Measurements from ENCODE around the gene OR2A5. TPM values are rescaled to one million over a fixed set of nuclear protein-coding genes. Genes with fewer than 3 reads are reported as not detected.
"Not testable (repeated sequence)": the region's sequence is repeated elsewhere in the genome, so short reads cannot be mapped to it uniquely, and the experiment has no call there.

OR2A5 gene
- total and polyA plus RNA-seq, 7 donors: not detected

GRCh38 chr7:144006029-144006691 lies 42.6 kb upstream of the OR2A5 start:
- TF ChIP-seq CTCF (IDR thresholded peaks at IDR 0.05) (no peak), POLR2AphosphoS5 (IDR thresholded peaks at IDR 0.05) (no peak), POLR2A (IDR thresholded peaks at IDR 0.05) (no peak), EP300 (IDR thresholded peaks at IDR 0.05) (no peak)
- intact Hi-C loops (cut with DNase I): no loop called here
- H3K27me3 ChIP-seq: no peaks in the 10 kb centered on the region
- DNase-seq: no peak
- H3K36me3 ChIP-seq: no peaks in the 10 kb centered on the region
- WGBS, 2 donors: 6 to 40% methylated on average over 1 of the region's 1 CpG
- H3K27ac ChIP-seq: no peak overlapping the region
- H3K4me3 ChIP-seq: no peak overlapping the region
- peaks cover 0 to 13% (median 0%) of the 10 kb centered on the region in 4 donors for H3K9me3 ChIP-seq
- no peaks in the 10 kb centered on the region for H3K4me1 ChIP-seq

DNA sequence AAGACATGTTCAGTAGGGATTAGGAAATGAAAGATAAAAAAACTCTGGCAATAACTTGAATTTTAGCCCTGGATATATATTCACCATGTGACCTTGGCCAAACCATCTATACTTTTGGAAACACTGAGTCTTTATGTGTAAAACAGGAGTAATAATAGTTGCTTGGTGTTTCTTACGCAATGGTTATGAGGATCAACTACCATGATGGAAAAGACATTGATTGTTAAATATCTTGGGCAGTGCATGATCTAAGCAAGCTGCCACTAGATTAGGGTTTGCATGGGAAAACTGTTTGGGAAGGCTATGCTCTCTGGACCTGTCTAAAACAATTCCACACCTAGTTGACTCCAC lies 42.1 kb upstream of the OR2A5 start:
- no peak for DNase-seq
- H3K27me3 ChIP-seq: no peaks in the 10 kb centered on the region
- H3K4me3 ChIP-seq: no peak overlapping the region
- no peaks in the 10 kb centered on the region for H3K4me1 ChIP-seq
- intact Hi-C loops (cut with DNase I): no loop called here
- 97 to 98% methylated on average over 1 of the region's 1 CpG for WGBS, 2 donors
- TF ChIP-seq CTCF (IDR thresholded peaks at IDR 0.05) (no peak), EP300 (IDR thresholded peaks at IDR 0.05) (no peak), POLR2A (IDR thresholded peaks at IDR 0.05) (no peak), POLR2AphosphoS5 (IDR thresholded peaks at IDR 0.05) (no peak)
- H3K27ac ChIP-seq: no peak overlapping the region
- H3K36me3 ChIP-seq: no peaks in the 10 kb centered on the region
- H3K9me3 ChIP-seq: peaks cover 0 to 13% (median 0%) of the 10 kb centered on the region in 4 donors

DNA sequence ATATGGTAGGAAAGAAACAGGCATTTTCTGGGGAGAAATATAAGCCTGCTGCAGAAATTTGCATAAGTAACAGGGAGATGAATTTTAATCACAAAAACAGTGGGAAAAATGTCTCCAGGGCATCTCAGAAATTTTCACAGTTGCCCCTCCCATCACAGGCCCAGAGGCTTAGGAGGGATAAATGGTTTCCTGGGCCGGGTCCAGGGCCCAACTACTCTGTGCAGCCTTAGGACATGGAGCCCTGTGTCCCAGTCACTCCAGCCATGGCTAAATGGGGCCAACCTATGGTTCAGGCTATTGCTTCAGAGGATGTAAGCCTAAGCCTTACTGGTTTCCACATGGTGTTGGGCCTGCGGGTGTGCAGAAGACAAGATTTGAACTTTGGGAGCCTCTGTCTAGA lies 39.4 kb upstream of the OR2A5 start:
- 78 to 80% methylated on average over 2 of the region's 2 CpGs for WGBS, 2 donors
- H3K27ac ChIP-seq: no peak overlapping the region
- intact Hi-C loops (cut with DNase I): no loop called here
- H3K9me3 ChIP-seq: peaks cover 0 to 13% (median 0%) of the 10 kb centered on the region in 4 donors
- H3K27me3 ChIP-seq: no peaks in the 10 kb centered on the region
- H3K36me3 ChIP-seq: no peaks in the 10 kb centered on the region
- TF ChIP-seq CTCF (IDR thresholded peaks at IDR 0.05): no peak
- TF ChIP-seq POLR2AphosphoS5 (IDR thresholded peaks at IDR 0.05): no peak
- TF ChIP-seq EP300 (IDR thresholded peaks at IDR 0.05): no peak
- TF ChIP-seq POLR2A (IDR thresholded peaks at IDR 0.05): no peak
- no peak overlapping the region for H3K4me3 ChIP-seq
- H3K4me1 ChIP-seq: no peaks in the 10 kb centered on the region
- no peak for DNase-seq

GRCh38 chr7:144010061-144010460 lies 38.7 kb upstream of the OR2A5 start:
- DNase-seq; intact Hi-C loops (cut with DNase I); H3K4me1 ChIP-seq; H3K27ac ChIP-seq; H3K4me3 ChIP-seq; H3K27me3 ChIP-seq; H3K36me3 ChIP-seq: not testable (repeated sequence)
- H3K9me3 ChIP-seq: peaks cover 0 to 13% (median 0%) of the 10 kb centered on the region in 4 donors

DNA sequence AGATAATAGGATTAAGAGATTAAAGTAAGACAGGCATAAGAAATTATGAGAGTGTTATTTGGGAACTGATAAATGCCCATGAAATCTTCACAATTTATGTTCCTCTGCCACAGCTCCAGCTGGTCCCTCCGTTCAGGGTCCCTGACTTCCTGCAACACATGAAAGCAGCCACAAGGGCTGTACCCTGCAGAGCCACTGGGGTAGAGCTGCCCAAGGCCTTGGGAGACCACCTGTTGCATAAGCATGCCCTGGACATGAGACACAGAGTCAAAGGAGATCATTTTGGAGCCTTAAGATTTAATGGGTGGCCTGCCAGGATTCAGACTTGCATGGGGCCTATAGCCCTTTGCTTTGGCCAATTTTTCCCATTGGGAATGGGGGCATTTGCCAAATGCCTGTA lies 37.9 kb upstream of the OR2A5 start:
- H3K4me1 ChIP-seq; H3K4me3 ChIP-seq; H3K27me3 ChIP-seq; H3K36me3 ChIP-seq; H3K27ac ChIP-seq; DNase-seq; intact Hi-C loops (cut with DNase I): not testable (repeated sequence)
- H3K9me3 ChIP-seq: peaks cover 0 to 13% (median 0%) of the 10 kb centered on the region in 4 donors
- 80 to 85% methylated on average over 1 of the region's 1 CpG for WGBS, 2 donors
